Effector CD4-positive, alpha-beta T cell (primary cell): ENCODE results near the gene CEP83.

Experiments used
- DNase-seq: peaks from one replicate; pipeline ENCODE4 v3.0.0-alpha.2; 2020

Gene CEP83

DNA sequence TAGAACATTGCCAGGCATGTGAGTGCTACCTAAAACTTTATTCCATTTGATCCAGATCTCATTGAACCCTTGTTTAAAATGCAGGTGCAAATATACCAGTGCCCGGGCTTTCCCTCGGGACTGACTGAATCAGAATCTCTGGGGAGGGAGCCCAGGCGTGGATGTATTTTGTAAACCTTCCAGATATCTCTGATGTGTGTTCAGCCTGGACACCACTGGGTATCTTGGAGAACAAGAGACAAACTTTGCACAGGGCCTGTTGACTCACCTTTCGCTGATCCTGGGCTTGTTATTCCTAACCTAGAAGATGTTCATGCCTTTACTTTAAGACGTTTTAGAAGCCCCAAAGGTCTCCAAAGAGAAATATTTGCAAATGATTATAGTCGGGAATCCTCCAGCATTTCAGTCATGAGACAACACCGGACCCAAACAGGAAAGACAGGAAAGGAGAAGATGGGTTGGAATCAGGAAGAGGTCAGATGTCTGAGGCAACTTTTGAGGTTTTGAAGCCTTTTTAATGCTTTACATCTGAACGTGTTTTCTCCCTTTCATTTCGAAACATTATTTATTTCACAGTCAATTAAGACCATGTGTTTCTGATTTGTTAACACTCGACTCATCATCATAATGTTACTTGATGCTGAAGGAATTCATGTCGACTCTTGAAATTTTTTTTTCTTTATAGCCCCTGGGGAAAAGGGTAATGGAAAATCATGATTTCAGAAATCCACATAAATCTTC, 192.7 kb downstream of the CEP83 start:
- DNase-seq, result no peak

- no peak for DNase-seq
Observed at GRCh38 chr12:94265966-94266745, 193.5 kb downstream of the CEP83 start.

- DNase-seq, result no peak
Observed at GRCh38 chr12:94265539-94265938, 194.1 kb downstream of the CEP83 start.

GRCh38 chr12:94264736-94265485, 194.8 kb downstream of the CEP83 start:
- DNase-seq, result no peak

DNA sequence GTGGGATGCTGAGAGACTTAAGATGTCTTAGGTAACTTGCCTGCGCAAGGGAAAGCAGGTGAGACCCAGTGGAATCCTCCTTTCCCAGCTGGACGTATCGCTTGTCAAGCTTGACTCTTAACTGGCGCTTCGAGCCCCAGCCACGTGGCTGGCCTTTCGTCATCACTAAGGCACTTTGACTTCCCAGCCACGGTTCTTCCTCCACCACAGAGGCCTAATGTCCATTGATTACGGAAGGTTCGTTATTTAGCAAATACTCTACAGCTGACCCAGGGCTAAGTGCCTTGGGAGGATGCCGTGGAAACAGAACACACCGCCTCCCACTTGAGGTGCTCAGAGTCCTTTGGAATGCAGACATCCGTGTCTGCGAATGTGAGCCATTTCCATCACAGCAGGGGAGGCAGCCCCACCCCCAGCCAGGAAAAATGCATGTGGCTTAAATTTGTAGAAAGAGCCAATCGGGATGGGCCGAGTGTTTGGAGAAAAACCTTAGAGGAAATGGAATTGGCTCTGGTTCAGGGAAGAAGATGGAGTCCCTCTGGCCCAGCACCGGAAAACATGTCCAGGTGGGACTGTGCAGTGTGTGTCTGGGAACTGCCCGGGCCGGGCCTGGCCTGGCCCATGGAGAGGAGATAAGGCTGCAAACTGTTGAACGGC, 195.6 kb downstream of the CEP83 start:
- no peak for DNase-seq

GRCh38 chr12:94263011-94263811, 196.5 kb downstream of the CEP83 start:
- peak; percentile 29 for DNase-seq

GRCh38 chr12:94262228-94263010, 197.2 kb downstream of the CEP83 start:
- DNase-seq, result peak; percentile 53

GRCh38 chr12:94261786-94262185, 197.9 kb downstream of the CEP83 start:
- DNase-seq, result no peak

DNA sequence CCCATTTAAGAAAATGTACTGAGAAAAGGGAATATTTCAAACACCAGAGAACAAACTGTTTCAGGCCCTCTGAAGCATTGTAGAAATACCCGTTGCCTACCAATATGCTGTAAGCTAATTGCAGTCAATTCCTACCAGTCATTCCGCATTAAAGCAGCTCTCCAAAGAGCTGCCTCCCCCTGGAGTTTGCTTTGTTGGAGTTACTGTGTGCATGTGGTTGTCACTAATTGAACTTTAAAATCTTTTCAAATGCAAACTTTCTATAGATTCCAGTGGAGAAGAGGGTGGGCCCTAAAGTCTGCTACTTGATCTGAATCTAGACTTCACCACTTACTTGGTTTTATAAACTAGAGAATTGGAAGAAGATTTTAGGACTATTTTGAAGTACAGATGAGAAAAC, 198.5 kb downstream of the CEP83 start:
- no peak for DNase-seq

GRCh38 chr12:94260717-94261116, 198.9 kb downstream of the CEP83 start:
- no peak for DNase-seq

DNA sequence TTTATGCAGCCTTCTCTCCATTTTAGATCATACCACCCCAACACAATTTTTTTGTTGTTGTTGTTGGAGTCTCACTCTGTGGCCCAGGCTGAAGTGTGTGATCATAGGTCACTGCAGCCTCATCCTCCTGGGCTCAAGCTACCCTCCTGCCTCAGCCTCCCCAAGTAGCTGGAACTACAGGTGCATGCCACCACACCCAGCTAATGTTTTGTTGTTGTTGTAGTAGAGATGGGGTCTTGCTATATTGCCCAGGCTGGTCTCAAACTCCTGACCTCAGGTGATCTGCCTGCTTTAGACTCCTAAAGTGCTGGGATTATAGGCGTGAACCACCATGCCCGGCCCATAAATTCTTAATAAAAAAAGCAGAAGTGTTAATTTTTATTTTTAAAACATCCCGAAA, 199.7 kb downstream of the CEP83 start:
- no peak for DNase-seq

GRCh38 chr12:94258593-94258992, 201.1 kb downstream of the CEP83 start:
- no peak for DNase-seq
